AG09319 (cell line): Measurements from ENCODE around the gene MEPE.

Source experiments
- DNase-seq: peaks from one replicate; pipeline ENCODE4 v3.0.0-alpha.2; 2010; ENCODE audit warnings: low read depth; ENCODE audit errors: extremely low read depth
- TF ChIP-seq, protein P1 (sequence below): IDR thresholded peaks from 2 replicates; pipeline ENCODE4 v1.5.1; 2011; ENCODE audit warnings: low read depth, mild to moderate bottlenecking, inconsistent platforms, low read length, moderate library complexity

Gene MEPE

DNA sequence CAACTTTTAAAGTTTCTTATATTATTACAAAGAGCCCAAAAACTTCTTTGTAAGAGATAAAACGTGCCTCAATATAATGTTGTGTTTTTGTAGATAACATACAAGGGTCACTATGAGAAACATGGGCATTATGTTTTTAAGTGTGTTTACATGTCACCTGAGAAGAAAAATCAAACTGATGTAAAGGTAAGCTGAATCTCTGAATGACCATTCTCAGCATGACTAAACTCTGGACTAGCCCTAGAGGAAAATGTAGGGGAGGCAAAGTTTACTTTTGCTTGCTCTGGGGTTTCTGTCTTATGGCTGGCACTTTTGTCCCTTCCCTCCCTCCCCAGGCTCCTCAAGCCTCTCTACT is 6.8 kb downstream of the MEPE start:
- TF ChIP-seq, protein P1, sequence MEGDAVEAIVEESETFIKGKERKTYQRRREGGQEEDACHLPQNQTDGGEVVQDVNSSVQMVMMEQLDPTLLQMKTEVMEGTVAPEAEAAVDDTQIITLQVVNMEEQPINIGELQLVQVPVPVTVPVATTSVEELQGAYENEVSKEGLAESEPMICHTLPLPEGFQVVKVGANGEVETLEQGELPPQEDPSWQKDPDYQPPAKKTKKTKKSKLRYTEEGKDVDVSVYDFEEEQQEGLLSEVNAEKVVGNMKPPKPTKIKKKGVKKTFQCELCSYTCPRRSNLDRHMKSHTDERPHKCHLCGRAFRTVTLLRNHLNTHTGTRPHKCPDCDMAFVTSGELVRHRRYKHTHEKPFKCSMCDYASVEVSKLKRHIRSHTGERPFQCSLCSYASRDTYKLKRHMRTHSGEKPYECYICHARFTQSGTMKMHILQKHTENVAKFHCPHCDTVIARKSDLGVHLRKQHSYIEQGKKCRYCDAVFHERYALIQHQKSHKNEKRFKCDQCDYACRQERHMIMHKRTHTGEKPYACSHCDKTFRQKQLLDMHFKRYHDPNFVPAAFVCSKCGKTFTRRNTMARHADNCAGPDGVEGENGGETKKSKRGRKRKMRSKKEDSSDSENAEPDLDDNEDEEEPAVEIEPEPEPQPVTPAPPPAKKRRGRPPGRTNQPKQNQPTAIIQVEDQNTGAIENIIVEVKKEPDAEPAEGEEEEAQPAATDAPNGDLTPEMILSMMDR: no peak
- no peak for DNase-seq

DNA sequence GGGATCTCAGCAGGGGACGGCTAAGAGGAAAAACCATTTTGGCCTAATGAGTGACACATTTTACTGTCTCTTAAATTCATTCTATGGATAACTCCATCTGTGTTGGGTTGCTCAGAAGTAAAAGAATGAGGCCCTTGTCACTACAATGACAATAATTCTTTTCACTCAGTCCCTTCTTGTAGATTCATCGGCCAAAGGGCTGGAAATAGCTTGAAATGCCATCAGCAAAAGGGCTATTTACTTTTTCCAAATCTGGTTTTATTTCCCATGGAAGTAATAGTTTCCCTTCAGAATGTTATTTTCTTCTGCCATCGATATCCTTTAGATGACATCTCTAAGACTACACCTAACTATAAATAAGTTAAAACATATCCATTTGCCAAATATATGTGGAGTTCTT is 7.4 kb downstream of the MEPE start:
- no peak for DNase-seq
- TF ChIP-seq, protein P1: no peak

DNA sequence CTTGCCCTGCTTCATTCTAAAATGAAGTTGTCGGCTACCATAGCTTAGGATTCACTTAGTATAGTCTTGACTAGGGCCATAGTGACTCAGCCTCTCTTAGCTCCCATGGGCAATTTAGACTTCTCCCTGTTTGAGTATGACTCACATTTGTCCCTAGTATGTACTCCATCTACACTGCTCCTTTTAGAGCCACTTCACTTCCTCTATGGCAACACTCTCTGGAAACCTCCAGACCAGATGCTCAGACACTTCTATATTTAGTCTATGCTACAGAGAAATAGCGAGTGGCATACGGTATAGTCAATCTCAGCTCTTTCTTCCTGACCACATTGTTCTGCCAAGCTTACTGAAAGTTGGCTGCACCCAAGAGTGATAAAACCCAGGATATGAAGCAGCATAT is 11.2 kb downstream of the MEPE start:
- no peak for DNase-seq

DNA sequence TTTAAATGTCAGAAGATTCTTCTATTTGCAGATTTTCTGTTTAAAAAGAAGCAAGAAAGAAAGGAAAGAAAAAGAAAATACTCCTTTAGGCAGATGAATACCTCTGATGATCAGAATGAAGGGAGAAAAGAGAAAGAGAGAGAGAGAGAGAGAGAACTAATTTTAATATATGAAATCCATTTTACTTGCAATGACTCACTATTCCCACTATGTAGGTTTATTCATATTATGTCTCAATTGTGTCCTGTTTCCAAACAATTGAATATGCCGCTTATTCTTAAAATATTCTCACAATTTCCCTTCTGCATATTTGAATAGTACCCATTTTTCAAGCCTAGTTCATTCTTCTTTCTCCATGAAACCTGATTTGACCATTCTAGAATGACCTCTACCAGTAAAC is 11.7 kb downstream of the MEPE start:
- DNase-seq: no peak
- TF ChIP-seq, protein P1: no peak

More for the DNA sequence above, 11.2 kb downstream of the MEPE start:
- TF ChIP-seq, protein P1: no peak

DNA sequence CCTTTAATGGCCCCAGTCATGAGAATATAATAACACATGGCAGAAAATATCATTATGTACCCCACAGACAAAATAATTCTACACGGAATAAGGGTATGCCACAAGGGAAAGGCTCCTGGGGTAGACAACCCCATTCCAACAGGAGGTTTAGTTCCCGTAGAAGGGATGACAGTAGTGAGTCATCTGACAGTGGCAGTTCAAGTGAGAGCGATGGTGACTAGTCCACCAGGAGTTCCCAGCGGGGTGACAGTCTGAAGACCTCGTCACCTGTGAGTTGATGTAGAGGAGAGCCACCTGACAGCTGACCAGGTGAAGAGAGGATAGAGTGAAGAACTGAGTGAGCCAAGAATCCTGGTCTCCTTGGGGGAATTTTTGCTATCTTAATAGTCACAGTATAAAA is 13.5 kb downstream of the MEPE start:
- TF ChIP-seq, protein P1: no peak

DNA sequence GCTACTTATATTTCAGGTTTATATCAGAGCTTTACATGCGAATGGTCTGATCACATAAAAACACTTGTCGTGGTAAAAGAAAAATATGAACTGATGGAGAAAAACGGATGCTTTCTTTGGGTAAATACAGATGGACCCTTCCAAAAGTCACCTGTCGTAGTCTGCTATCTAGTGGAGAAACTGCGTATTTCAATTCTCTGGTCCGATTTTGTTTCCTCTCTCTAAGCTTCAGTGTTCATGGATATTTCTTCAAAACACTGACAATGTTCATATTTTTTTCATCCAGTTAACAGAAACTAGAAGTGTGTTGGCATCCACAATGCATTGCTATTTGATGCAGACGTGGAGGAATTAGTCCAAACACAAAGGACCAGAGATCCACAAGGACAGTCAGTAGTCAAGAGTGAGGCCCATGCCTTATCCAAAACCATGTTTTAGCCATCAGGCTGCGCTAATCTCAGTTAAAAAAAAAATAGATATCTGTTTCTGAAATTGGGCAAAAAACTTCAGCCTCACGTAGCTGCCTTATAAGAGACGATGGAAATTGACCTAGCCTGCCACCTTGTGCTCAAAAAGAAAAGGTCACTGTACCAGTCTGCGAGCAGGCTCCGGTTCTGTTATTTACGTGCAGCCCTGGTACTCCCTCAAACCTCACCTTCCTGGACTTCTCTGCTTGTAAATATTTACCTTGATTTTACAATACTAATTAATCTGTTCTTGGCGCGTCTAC is 16.0 kb downstream of the MEPE start:
- TF ChIP-seq, protein P1: peak; percentile 63
- DNase-seq: peak; percentile 25

More for the DNA sequence above, 13.5 kb downstream of the MEPE start:
- DNase-seq: no peak

DNA sequence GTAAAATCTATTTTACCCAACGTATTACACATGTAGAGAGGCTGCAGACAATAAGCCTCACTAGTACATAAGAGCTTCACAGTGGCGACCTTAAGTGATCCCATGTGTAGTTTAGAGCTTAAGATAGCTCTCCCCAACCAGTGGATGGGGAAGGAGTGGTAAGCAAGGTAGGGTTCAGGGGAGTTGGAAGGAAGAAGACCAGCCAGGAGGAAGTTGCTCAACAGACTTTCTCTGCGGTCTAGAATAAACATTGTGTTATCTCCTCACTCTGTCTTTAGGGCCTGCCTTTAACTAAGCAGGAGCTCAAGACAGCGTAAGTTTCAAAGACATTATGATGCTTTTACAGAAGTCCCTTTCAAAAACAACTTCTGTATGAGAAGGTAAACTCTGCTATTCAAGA is 16.8 kb downstream of the MEPE start:
- TF ChIP-seq, protein P1: no peak

More for the DNA sequence above, 16.8 kb downstream of the MEPE start:
- DNase-seq: no peak
